ENCODE measurements around the gene ZFP62.
A peak's percentile ranks its signal among the peaks of the same experiment; 100 is the strongest.

Gene ZFP62

GRCh38 chr5:180804129-180804618, 56.9 kb downstream of the ZFP62 start:
- no peaks in the 10 kb centered on the region for H3K9me3 ChIP-seq (ENCODE audit: low read depth, low read length)
- no peak for TF ChIP-seq FOXP2 (optimal IDR thresholded peaks at IDR 0.05; ENCODE audit: control extremely low read depth, extremely low read length, insufficient read depth)
- no peak for TF ChIP-seq EZH2 (IDR thresholded peaks at IDR 0.05)
- TF ChIP-seq POLR2AphosphoS5 (IDR thresholded peaks at IDR 0.05; ENCODE audit: borderline replicate concordance, low read depth, low read length): no peak
- no peak overlapping the region for H3K4me3 ChIP-seq
- H3K9ac ChIP-seq (ENCODE audit: insufficient read length): no peak overlapping the region
- no peak for DNase-seq (ENCODE audit: low read depth, low spot score)
- H3K27ac ChIP-seq: no peak overlapping the region
- peaks cover 4% of the 10 kb centered on the region; the same call in 1 of the 2 replicates for H3K36me3 ChIP-seq (ENCODE audit: insufficient read depth, low read length)

GRCh38 chr5:180803181-180804128, 57.6 kb downstream of the ZFP62 start:
- Histone ChIP-seq H3K36me3 (ENCODE audit: insufficient read depth, low read length) (peaks cover 4% of the 10 kb centered on the region; the same call in 1 of the 2 replicates), H3K9me3 (ENCODE audit: low read depth, low read length) (no peaks in the 10 kb centered on the region), H3K27ac (no peak overlapping the region), H3K9ac (ENCODE audit: insufficient read length) (peak overlapping the region; percentile 46), H3K4me3 (peak overlapping the region; percentile 80)
- no peak for TF ChIP-seq EZH2 (IDR thresholded peaks at IDR 0.05)
- TF ChIP-seq POLR2AphosphoS5 (IDR thresholded peaks at IDR 0.05; ENCODE audit: borderline replicate concordance, low read depth, low read length): no peak
- TF ChIP-seq FOXP2 (optimal IDR thresholded peaks at IDR 0.05; ENCODE audit: control extremely low read depth, extremely low read length, insufficient read depth): no peak
- no peak for DNase-seq (ENCODE audit: low read depth, low spot score)

DNA sequence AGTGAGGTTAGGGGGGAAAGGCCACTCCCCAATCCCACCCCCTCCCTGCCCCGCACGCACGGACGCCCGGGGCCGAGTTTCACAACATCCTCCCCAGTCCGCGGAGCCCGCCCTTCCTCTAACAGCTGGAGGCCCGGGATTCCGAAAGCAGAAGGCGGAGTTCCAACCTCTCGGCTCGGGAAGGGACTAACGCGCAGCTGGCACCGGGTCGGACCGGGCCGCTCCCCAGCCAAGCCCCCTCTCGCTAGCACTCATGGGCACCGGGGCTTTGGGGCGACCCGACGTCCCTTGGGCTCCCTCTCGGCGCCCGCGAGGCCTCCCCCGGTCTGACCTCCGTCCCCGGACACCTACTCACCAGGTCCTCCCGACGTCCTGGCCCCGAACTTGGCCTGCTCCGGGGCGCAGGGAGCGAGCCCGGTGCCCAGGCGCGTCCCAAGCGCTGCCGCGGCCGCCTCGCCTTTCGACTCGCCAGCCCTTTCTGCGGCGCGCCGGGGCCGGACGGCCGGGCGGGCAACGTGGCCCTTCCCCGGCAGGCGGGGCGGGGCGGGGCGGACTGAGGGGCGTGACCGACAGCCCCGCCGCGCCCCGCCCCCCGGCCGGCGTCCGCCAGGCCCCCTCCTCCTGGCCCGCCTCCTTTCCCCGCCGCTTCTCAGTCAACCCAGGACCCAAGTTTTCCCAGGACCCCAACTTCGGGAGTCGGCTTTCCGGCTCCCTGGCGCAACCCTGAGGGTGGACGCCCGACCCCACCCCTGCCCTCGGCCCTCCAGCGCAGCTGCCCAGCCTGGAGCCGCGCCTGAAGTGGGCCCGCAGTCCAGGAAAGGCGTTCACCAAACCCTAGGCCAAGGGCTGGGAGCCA, 58.5 kb downstream of the ZFP62 start, which contains the start of gene MGAT1:
MGAT1 (minus strand) TSS at position 482 of the 856 bp plus-strand sequence. CDS start 9,835 bp downstream, outside the sequence.
- Histone ChIP-seq H3K36me3 (ENCODE audit: insufficient read depth, low read length) (peaks cover 4% of the 10 kb centered on the region; the same call in 1 of the 2 replicates), H3K4me3 (peak within 1 kb of the TSS; percentile 80), H3K9ac (ENCODE audit: insufficient read length) (peak within 1 kb of the TSS; percentile 69), H3K9me3 (ENCODE audit: low read depth, low read length) (no peaks in the 10 kb centered on the region), H3K27ac (no peak within 1 kb of the TSS; the same call in 1 of the 2 replicates)
- no peak for DNase-seq (ENCODE audit: low read depth, low spot score)
- TF ChIP-seq EZH2 (IDR thresholded peaks at IDR 0.05) (no peak), POLR2AphosphoS5 (IDR thresholded peaks at IDR 0.05; ENCODE audit: borderline replicate concordance, low read depth, low read length) (peak; percentile 73; the same call in 1 of the 2 replicates), FOXP2 (optimal IDR thresholded peaks at IDR 0.05; ENCODE audit: control extremely low read depth, extremely low read length, insufficient read depth) (no peak)

- Histone ChIP-seq H3K27ac (no peak overlapping the region; the same call in 1 of the 2 replicates), H3K36me3 (ENCODE audit: insufficient read depth, low read length) (peaks cover 4% of the 10 kb centered on the region; the same call in 1 of the 2 replicates)
- DNase-seq (ENCODE audit: low read depth, low spot score): no peak
Measured at GRCh38 chr5:180801596-180802324, 59.3 kb downstream of the ZFP62 start.

DNA sequence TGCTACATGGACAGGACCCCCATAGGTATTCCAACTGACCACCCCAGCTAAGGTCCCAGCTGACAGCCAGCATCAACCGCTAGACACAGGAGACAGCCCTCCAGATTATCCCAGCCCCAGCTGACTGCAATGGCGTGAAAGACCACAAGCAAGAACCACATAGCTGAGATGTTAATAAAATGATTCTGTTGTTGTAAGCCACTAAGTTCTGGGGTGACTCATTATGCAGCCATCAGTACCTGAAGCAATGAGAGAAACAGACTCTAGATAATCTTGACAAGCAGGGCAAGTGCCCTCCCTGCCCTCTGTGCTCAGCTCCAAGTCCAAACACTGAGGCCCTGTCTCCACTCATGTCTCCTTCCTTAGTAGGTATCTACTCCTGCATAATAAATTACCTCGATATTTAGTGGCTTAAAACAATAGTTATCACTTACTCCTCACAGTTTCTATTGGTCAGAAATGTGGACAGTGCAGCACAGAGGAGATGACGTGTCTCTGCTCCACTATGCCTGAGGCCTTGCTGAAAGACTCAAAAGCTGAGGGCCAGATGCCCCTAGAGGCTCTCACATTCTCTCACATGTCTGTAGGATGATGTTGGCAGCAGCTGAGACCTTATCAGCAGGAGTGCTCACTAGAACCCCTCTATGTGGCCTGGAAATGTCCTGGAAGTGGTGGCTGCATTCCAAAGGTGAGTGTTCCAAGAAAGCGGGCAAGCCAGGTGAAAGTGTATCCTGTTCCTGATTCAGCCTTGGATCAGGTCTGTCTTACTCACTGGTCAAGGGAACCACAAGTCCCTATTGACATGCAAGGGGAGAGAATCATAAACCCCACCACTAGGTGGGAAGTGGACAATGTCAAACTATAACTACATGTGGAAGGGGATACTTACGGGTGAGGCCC, 60.9 kb downstream of the ZFP62 start:
- Histone ChIP-seq H3K9me3 (ENCODE audit: low read depth, low read length) (no peaks in the 10 kb centered on the region), H3K9ac (ENCODE audit: insufficient read length) (no peak overlapping the region), H3K36me3 (ENCODE audit: insufficient read depth, low read length) (peaks cover 10% of the 10 kb centered on the region; the same call in 1 of the 2 replicates), H3K4me3 (no peak overlapping the region), H3K27ac (no peak overlapping the region)
- no peak for DNase-seq (ENCODE audit: low read depth, low spot score)
- TF ChIP-seq POLR2AphosphoS5 (IDR thresholded peaks at IDR 0.05; ENCODE audit: borderline replicate concordance, low read depth, low read length): no peak
- no peak for TF ChIP-seq FOXP2 (optimal IDR thresholded peaks at IDR 0.05; ENCODE audit: control extremely low read depth, extremely low read length, insufficient read depth)
- no peak for TF ChIP-seq EZH2 (IDR thresholded peaks at IDR 0.05)

More at GRCh38 chr5:180801596-180802324, 59.3 kb downstream of the ZFP62 start:
- TF ChIP-seq POLR2AphosphoS5 (IDR thresholded peaks at IDR 0.05; ENCODE audit: borderline replicate concordance, low read depth, low read length) (no peak), EZH2 (IDR thresholded peaks at IDR 0.05) (no peak), FOXP2 (optimal IDR thresholded peaks at IDR 0.05; ENCODE audit: control extremely low read depth, extremely low read length, insufficient read depth) (no peak)
- H3K9ac ChIP-seq (ENCODE audit: insufficient read length): peak overlapping the region; percentile 69
- H3K4me3 ChIP-seq: peak overlapping the region; percentile 80
- no peaks in the 10 kb centered on the region for H3K9me3 ChIP-seq (ENCODE audit: low read depth, low read length)

- no peak for TF ChIP-seq EZH2 (IDR thresholded peaks at IDR 0.05)
- no peak for TF ChIP-seq FOXP2 (optimal IDR thresholded peaks at IDR 0.05; ENCODE audit: control extremely low read depth, extremely low read length, insufficient read depth)
- no peak for TF ChIP-seq POLR2AphosphoS5 (IDR thresholded peaks at IDR 0.05; ENCODE audit: borderline replicate concordance, low read depth, low read length)
- no peak overlapping the region for H3K27ac ChIP-seq
- H3K4me3 ChIP-seq: no peak overlapping the region
- peaks cover 10% of the 10 kb centered on the region; the same call in 1 of the 2 replicates for H3K36me3 ChIP-seq (ENCODE audit: insufficient read depth, low read length)
- H3K9ac ChIP-seq (ENCODE audit: insufficient read length): no peak overlapping the region
- no peak for DNase-seq (ENCODE audit: low read depth, low spot score)
- H3K9me3 ChIP-seq (ENCODE audit: low read depth, low read length): no peaks in the 10 kb centered on the region
Measured at GRCh38 chr5:180799194-180799593, 61.9 kb downstream of the ZFP62 start.

All from SK-N-MC (cell line).